Stomach (tissue), 4 donors: ENCODE measurements around the gene HNRNPC.

Experiments
- CTCF ChIP-seq, 7 experiments: fragments of 450-650 bp in 4 of 7; fragments of 200-600 bp in 3 of 7; sonication (generic) in 3 of 7; IDR thresholded peaks; one replicate each; pipeline ENCODE4 v1.5.1; 2016 to 2019; ENCODE audit warnings: antibody characterized with exemption in 7 of 7, control low read depth in 2 of 7, mild to moderate bottlenecking in 1 of 7
- POLR2A ChIP-seq, 4 donors: fragments of 450-650 bp; IDR thresholded peaks; one replicate each; pipeline ENCODE4 v1.6.1; 2016; ENCODE audit warnings: antibody characterized with exemption in 4 of 4, control low read depth in 2 of 4, mild to moderate bottlenecking in 1 of 4, moderate library complexity in 1 of 4
- POLR2AphosphoS5 ChIP-seq, 3 donors: sonication (generic); formaldehyde crosslinking; IDR thresholded peaks; one replicate each; pipeline ENCODE4 v1.6.1; 2016; ENCODE audit warnings: antibody characterized with exemption in 3 of 3

DNA sequence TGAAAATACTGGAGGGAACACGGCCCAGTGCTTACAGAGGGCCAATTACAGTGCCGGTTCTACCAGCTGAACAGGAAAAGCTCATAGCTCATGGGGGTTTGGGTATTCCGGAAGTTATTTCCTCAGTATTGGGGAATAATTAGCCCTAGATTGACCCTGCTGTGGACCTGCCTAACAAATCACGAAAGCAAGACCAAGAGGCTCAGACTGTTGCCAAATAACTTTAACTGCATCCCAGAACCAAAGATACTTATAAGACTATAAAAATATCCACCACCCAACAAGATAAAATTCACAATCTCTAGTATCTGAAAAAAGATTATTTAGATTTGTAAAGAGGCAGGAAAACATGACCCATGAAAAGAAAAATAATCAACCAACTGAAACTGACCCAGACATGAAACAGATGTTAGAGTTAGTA is 105.4 kb downstream of the HNRNPC start:
- TF ChIP-seq POLR2AphosphoS5 (IDR thresholded peaks at IDR 0.05) (no peak), POLR2A (IDR thresholded peaks at IDR 0.05) (no peak), CTCF (IDR thresholded peaks at IDR 0.05) (no peak)
